Suprapubic skin (tissue), 4 donors: ENCODE measurements around the gene PSMG1.

Experiments
- EP300 ChIP-seq: sonication (generic); formaldehyde crosslinking; IDR thresholded peaks from one replicate; pipeline ENCODE4 v1.6.1; 2017; ENCODE audit warnings: antibody characterized with exemption
- POLR2A ChIP-seq, 2 donors: fragments of 450-650 bp; IDR thresholded peaks; one replicate each; pipeline ENCODE4 v1.6.1; 2017; ENCODE audit warnings: antibody characterized with exemption in 2 of 2, mild to moderate bottlenecking in 2 of 2, moderate library complexity in 2 of 2
- POLR2AphosphoS5 ChIP-seq, 3 donors: sonication (generic); formaldehyde crosslinking; IDR thresholded peaks; one replicate each; pipeline ENCODE4 v1.6.1; 2017; ENCODE audit warnings: antibody characterized with exemption in 3 of 3
- TF ChIP-seq, protein P1 (sequence below), 2 donors: fragments of 200-600 bp in 1 of 2; fragments of 450-650 bp in 1 of 2; sonication (generic) in 1 of 2; IDR thresholded peaks; one replicate each; pipeline ENCODE4 v1.5.1; 2016 to 2019; ENCODE audit warnings: antibody characterized with exemption in 2 of 2, mild to moderate bottlenecking in 1 of 2, moderate library complexity in 1 of 2

DNA sequence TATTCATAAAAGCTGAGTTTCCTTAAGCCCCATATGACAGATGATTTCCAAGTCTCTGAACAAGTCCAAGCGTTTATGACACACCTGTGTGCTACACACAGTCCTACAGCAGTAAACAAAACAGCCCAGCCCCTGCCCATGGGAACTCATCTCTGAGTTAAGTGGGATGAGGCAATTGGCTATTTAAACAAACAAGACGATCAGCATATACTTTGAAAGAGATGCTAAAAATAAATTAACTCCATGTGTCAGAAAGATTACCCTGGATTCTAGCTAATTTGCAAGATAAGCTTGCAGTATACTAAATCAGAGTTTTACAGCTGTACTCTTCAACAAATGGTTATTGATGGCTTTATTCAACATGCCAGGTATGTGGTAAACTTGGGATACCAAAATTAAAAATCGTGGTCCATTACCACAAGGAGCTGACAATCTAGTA is 7.0 kb downstream of the PSMG1 start:
- TF ChIP-seq, protein P1, sequence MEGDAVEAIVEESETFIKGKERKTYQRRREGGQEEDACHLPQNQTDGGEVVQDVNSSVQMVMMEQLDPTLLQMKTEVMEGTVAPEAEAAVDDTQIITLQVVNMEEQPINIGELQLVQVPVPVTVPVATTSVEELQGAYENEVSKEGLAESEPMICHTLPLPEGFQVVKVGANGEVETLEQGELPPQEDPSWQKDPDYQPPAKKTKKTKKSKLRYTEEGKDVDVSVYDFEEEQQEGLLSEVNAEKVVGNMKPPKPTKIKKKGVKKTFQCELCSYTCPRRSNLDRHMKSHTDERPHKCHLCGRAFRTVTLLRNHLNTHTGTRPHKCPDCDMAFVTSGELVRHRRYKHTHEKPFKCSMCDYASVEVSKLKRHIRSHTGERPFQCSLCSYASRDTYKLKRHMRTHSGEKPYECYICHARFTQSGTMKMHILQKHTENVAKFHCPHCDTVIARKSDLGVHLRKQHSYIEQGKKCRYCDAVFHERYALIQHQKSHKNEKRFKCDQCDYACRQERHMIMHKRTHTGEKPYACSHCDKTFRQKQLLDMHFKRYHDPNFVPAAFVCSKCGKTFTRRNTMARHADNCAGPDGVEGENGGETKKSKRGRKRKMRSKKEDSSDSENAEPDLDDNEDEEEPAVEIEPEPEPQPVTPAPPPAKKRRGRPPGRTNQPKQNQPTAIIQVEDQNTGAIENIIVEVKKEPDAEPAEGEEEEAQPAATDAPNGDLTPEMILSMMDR (IDR thresholded peaks at IDR 0.05) = no peak
- TF ChIP-seq POLR2AphosphoS5 (IDR thresholded peaks at IDR 0.05) (no peak), EP300 (no peak), POLR2A (IDR thresholded peaks at IDR 0.05) (no peak)
